Measurements from ENCODE around the gene TNNC1. TPM values are rescaled to one million over a fixed set of nuclear protein-coding genes. Genes with fewer than 3 reads are reported as not detected.

The TNNC1 gene
- total RNA-seq, 1 donor from 2014 or later: 12.4 TPM

- no peak for TF ChIP-seq CTCF (IDR thresholded peaks at IDR 0.05; ENCODE audit: insufficient read depth, low read depth, low read length)
- no peak for TF ChIP-seq EZH2 (IDR thresholded peaks at IDR 0.05; ENCODE audit: insufficient read depth, low read length)
- peaks cover 38% of the 10 kb centered on the region for H3K36me3 Mint-ChIP-seq (ENCODE audit: low read depth, unreplicated experiment)
- no peak overlapping the region for H3K4me2 ChIP-seq (ENCODE audit: low read length)
- peaks cover 49% of the 10 kb centered on the region for H3K36me3 ChIP-seq (ENCODE audit: insufficient read depth, low read length)
- no peak overlapping the region for H3K9ac ChIP-seq (ENCODE audit: low read length)
- H3K4me3 Mint-ChIP-seq (ENCODE audit: unreplicated experiment): no peak overlapping the region
- no peak for DNase-seq (ENCODE audit: low read depth)
- FAIRE-seq: no peak
- H4K20me1 ChIP-seq (ENCODE audit: insufficient read depth, low read length): peaks cover 50% of the 10 kb centered on the region
- H3K79me2 ChIP-seq (ENCODE audit: insufficient read depth, low read length): no peaks in the 10 kb centered on the region
- no peak overlapping the region for H3K4me3 ChIP-seq (ENCODE audit: insufficient read depth, low read depth, low read length)
- no peak overlapping the region for H2AFZ ChIP-seq (ENCODE audit: low read depth, low read length)
- H3K27ac ChIP-seq (ENCODE audit: low read depth, low read length): no peak overlapping the region
- no peaks in the 10 kb centered on the region for H3K9me3 ChIP-seq (ENCODE audit: insufficient read depth, low read depth, low read length)
- peaks cover 11% of the 10 kb centered on the region for H3K4me1 Mint-ChIP-seq (ENCODE audit: low read depth, unreplicated experiment)
- no peaks in the 10 kb centered on the region for H3K27me3 ChIP-seq (ENCODE audit: insufficient read depth, low read length)
- H3K9me3 Mint-ChIP-seq (ENCODE audit: unreplicated experiment): no peaks in the 10 kb centered on the region
- peaks cover 6% of the 10 kb centered on the region for H3K4me1 ChIP-seq (ENCODE audit: insufficient read depth, low read length)
- H3K27me3 Mint-ChIP-seq (ENCODE audit: low read depth, unreplicated experiment): no peaks in the 10 kb centered on the region
- no peak overlapping the region for H3K27ac Mint-ChIP-seq (ENCODE audit: unreplicated experiment)
Observed at GRCh38 chr3:52479037-52479876, 25.4 kb upstream of the TNNC1 start.

GRCh38 chr3:52477796-52478095, 23.9 kb upstream of the TNNC1 start:
- H3K9me3 ChIP-seq (ENCODE audit: insufficient read depth, low read depth, low read length): no peaks in the 10 kb centered on the region
- Mint-ChIP-seq H3K27me3 (ENCODE audit: low read depth, unreplicated experiment) (no peaks in the 10 kb centered on the region), H3K36me3 (ENCODE audit: low read depth, unreplicated experiment) (peaks cover 36% of the 10 kb centered on the region), H3K4me1 (ENCODE audit: low read depth, unreplicated experiment) (no peaks in the 10 kb centered on the region), H3K9me3 (ENCODE audit: unreplicated experiment) (no peaks in the 10 kb centered on the region), H3K27ac (ENCODE audit: unreplicated experiment) (no peak overlapping the region), H3K4me3 (ENCODE audit: unreplicated experiment) (no peak overlapping the region)
- FAIRE-seq (no peak), DNase-seq (ENCODE audit: low read depth) (no peak)
- no peak overlapping the region for H3K9ac ChIP-seq (ENCODE audit: low read length)
- no peak overlapping the region for H3K4me3 ChIP-seq (ENCODE audit: insufficient read depth, low read depth, low read length)
- TF ChIP-seq EZH2 (IDR thresholded peaks at IDR 0.05; ENCODE audit: insufficient read depth, low read length) (no peak), CTCF (IDR thresholded peaks at IDR 0.05; ENCODE audit: insufficient read depth, low read depth, low read length) (no peak)
- H3K79me2 ChIP-seq (ENCODE audit: insufficient read depth, low read length): no peaks in the 10 kb centered on the region
- no peak overlapping the region for H3K4me2 ChIP-seq (ENCODE audit: low read length)
- no peak overlapping the region for H3K27ac ChIP-seq (ENCODE audit: low read depth, low read length)
- H3K36me3 ChIP-seq (ENCODE audit: insufficient read depth, low read length): peaks cover 60% of the 10 kb centered on the region
- no peaks in the 10 kb centered on the region for H3K27me3 ChIP-seq (ENCODE audit: insufficient read depth, low read length)
- no peaks in the 10 kb centered on the region for H3K4me1 ChIP-seq (ENCODE audit: insufficient read depth, low read length)
- no peak overlapping the region for H2AFZ ChIP-seq (ENCODE audit: low read depth, low read length)
- H4K20me1 ChIP-seq (ENCODE audit: insufficient read depth, low read length): peaks cover 47% of the 10 kb centered on the region

All from astrocyte (in vitro differentiated cells and primary cell).